Epithelial cell of esophagus (primary cell): ENCODE measurements around the gene PSMF1.

ENCODE experiments used
- DNase-seq: peaks from one replicate; pipeline ENCODE4 v3.0.0; 2010; ENCODE audit warnings: low read depth
- H3K4me3 ChIP-seq: 2 replicates; pipeline ENCODE4 v1.5.1; 2011; ENCODE audit warnings: mild to moderate bottlenecking, low read length, control low read depth
- CTCF ChIP-seq: IDR thresholded peaks from 2 replicates; pipeline ENCODE4 v1.5.1; 2011; ENCODE audit warnings: low read depth, mild to moderate bottlenecking, low read length, control low read depth, inconsistent platforms; ENCODE audit not compliant: insufficient read depth; ENCODE audit errors: missing control alignments

Gene PSMF1

GRCh38 chr20:1086277-1087213 is 31.9 kb upstream of the PSMF1 start:
- no peak overlapping the region for H3K4me3 ChIP-seq
- no peak for TF ChIP-seq CTCF
- DNase-seq: no peak

- TF ChIP-seq CTCF: no peak
- no peak for DNase-seq
- H3K4me3 ChIP-seq: no peak overlapping the region
These were observed 31.0 kb upstream of the PSMF1 start for GRCh38 chr20:1087311-1087905.

- no peak for TF ChIP-seq CTCF
- no peak overlapping the region for H3K4me3 ChIP-seq
- DNase-seq: no peak
These were observed 23.7 kb upstream of the PSMF1 start for GRCh38 chr20:1094751-1095150.

- DNase-seq: no peak
- TF ChIP-seq CTCF: no peak
- no peak overlapping the region for H3K4me3 ChIP-seq
These were observed 16.9 kb upstream of the PSMF1 start for GRCh38 chr20:1101533-1101932.

- no peak for TF ChIP-seq CTCF
- no peak for DNase-seq
- H3K4me3 ChIP-seq: no peak overlapping the region
These were observed 16.4 kb upstream of the PSMF1 start for GRCh38 chr20:1102016-1102415.

GRCh38 chr20:1103751-1104150 is 14.7 kb upstream of the PSMF1 start:
- no peak for TF ChIP-seq CTCF
- H3K4me3 ChIP-seq: no peak overlapping the region
- no peak for DNase-seq
